CD4-positive, CD25-positive, alpha-beta regulatory T cell (primary cell): ENCODE results near the gene AHI1. TPM values are rescaled to one million over a fixed set of nuclear protein-coding genes. Genes with fewer than 3 reads are reported as not detected.
A peak's percentile ranks its signal among the peaks of the same experiment; 100 is the strongest.

Experiments used
- ATAC-seq, 2 donors: fragments of 150-1000 bp; cut with Tn5 transposase; one replicate each; pipeline ENCODE4 v1.10.0; 2021; ENCODE audit warnings: low read depth in 2 of 2, moderate number of reproducible peaks in 2 of 2, moderate library complexity in 1 of 2
- DNase-seq, 3 donors: peaks; one replicate each; pipeline versions ENCODE4 v3.0.0 to v3.0.0-alpha.2; 2012 to 2022; ENCODE audit warnings: mixed read lengths in 1 of 3
- H3K27ac ChIP-seq: one replicate; pipeline ENCODE4 v1.7.0; 2013; ENCODE audit warnings: mild to moderate bottlenecking, low read length; ENCODE audit not compliant: insufficient read depth, poor library complexity, severe bottlenecking
- H3K27me3 ChIP-seq: one replicate; pipeline ENCODE4 v1.7.0; 2013; ENCODE audit warnings: low read length; ENCODE audit not compliant: control insufficient read depth, insufficient read depth
- H3K36me3 ChIP-seq: one replicate; pipeline ENCODE4 v1.7.0; 2013; ENCODE audit warnings: mild to moderate bottlenecking, low read length, moderate library complexity; ENCODE audit not compliant: control insufficient read depth, insufficient read depth
- H3K4me1 ChIP-seq: 2 replicates; pipeline ENCODE4 v1.7.0; 2013; ENCODE audit warnings: mild to moderate bottlenecking, low read length; ENCODE audit not compliant: insufficient read depth, control insufficient read depth, poor library complexity, severe bottlenecking
- H3K4me3 ChIP-seq: one replicate; pipeline ENCODE4 v1.7.0; 2013; ENCODE audit warnings: low read depth, mild to moderate bottlenecking, low read length, moderate library complexity
- H3K9me3 ChIP-seq, 2 experiments: 1 replicate in 1 of 2; 2 replicates in 1 of 2; pipeline ENCODE4 v1.7.0; 2013; ENCODE audit warnings: low read length in 2 of 2, mild to moderate bottlenecking in 1 of 2, moderate library complexity in 1 of 2; ENCODE audit not compliant: control insufficient read depth in 2 of 2
- H3K27ac Mint-ChIP-seq, 3 donors: one replicate each; pipeline ENCODE4 v1.8.0; 2020 to 2022; ENCODE audit warnings: mild to moderate bottlenecking in 3 of 3, mixed read lengths in 3 of 3, moderate library complexity in 2 of 3
- H3K27me3 Mint-ChIP-seq: one replicate; pipeline ENCODE4 v1.8.0; 2022; ENCODE audit warnings: mild to moderate bottlenecking, mixed read lengths
- H3K36me3 Mint-ChIP-seq: one replicate; pipeline ENCODE4 v1.8.0; 2020; ENCODE audit warnings: mixed read lengths
- H3K4me1 Mint-ChIP-seq, 4 donors: one replicate each; pipeline ENCODE4 v1.8.0; 2020 to 2022; ENCODE audit warnings: mixed read lengths in 4 of 4, mild to moderate bottlenecking in 1 of 4
- H3K4me3 Mint-ChIP-seq, 4 donors: one replicate each; pipeline ENCODE4 v1.8.0; 2020 to 2022; ENCODE audit warnings: mild to moderate bottlenecking in 4 of 4, mixed read lengths in 4 of 4, moderate library complexity in 3 of 4
- H3K9me3 Mint-ChIP-seq, 7 donors: one replicate each; pipeline ENCODE4 v1.8.0; 2020 to 2022; ENCODE audit warnings: mixed read lengths in 7 of 7, mild to moderate bottlenecking in 3 of 7, moderate library complexity in 2 of 7
- polyA plus RNA-seq, 4 donors: library from polyadenylated mRNA; unstranded; fragments of 300-500 nt; fragmentation: Illumina TruSeq; gene quantifications; one replicate each; pipeline ENCODE4 v1.2.3, GENCODE V29; 2021
- total RNA-seq: library from RNA; stranded (reverse); gene quantifications from one replicate; pipeline ENCODE4 v1.2.3, GENCODE V29; 2022

Gene AHI1
- total and polyA plus RNA-seq, 5 donors from 2014 or later: 1.3 to 12.9 (median 2.2) TPM

DNA sequence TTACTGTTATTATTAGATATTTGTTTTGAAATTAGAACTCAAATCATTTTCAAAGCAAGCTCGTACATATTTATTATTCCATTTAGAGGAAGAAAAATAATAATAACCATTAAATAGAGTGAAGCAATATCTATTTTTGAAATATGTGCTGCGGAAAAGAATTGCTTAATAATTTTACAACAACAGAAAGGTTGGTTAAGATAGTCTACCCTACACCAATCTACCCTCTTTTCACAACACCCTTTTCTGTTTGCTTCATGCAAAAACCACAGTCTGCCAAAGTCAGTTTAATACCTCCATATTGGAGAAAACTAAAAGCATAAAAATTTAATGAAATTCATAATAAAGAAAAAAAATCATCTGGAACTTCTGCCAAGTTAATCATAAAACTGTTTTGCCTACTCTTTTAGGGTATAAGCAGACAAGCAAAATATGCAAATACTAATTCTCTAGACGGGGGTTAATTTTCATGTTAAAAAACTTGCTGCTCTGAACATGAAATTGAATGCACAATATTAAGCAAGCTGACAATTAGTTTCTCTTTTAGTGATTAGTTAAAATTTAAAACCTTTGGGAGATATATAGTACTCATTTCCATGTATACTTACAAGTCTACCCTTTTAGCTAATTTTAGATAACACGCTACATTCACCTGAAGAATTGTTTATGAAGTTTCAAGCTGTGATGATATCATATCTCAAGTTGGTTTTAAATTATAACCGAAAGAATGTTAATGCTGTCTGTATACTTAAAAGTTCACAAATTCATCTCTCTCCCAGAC lies 100.2 kb downstream of the AHI1 start:
- no peak for DNase-seq
- Mint-ChIP-seq H3K36me3 (no peaks in the 10 kb centered on the region), H3K27me3 (no peaks in the 10 kb centered on the region), H3K4me1 (no peaks in the 10 kb centered on the region), H3K27ac (no peak overlapping the region), H3K4me3 (no peak overlapping the region), H3K9me3 (no peaks in the 10 kb centered on the region)
- Histone ChIP-seq H3K36me3 (no peaks in the 10 kb centered on the region), H3K27ac (no peak overlapping the region), H3K27me3 (no peaks in the 10 kb centered on the region), H3K4me1 (no peaks in the 10 kb centered on the region), H3K4me3 (no peak overlapping the region), H3K9me3 (no peaks in the 10 kb centered on the region)
- no peak for ATAC-seq

DNA sequence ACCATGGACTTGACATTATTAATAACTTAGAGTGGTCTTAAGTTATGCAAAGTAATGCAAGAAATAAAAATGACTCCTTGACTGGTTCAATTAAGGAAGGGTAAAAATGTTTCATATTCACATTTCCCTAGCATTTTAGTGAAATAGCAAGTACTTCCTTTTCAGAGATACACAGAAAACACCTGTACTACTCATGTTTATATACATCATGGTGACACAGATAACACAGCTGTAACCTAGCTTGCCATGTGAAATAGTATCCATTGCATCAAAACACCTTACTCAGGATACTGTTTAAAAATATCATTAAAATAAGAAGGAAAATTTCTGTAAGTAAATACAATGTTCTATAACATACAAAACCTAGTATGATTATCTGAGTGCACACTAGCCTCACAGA lies 102.4 kb downstream of the AHI1 start:
- H3K27ac ChIP-seq: no peak overlapping the region
- Mint-ChIP-seq H3K36me3 (no peaks in the 10 kb centered on the region), H3K27me3 (no peaks in the 10 kb centered on the region), H3K9me3 (no peaks in the 10 kb centered on the region), H3K4me3 (no peak overlapping the region), H3K27ac (no peak overlapping the region), H3K4me1 (no peaks in the 10 kb centered on the region)
- H3K27me3 ChIP-seq: no peaks in the 10 kb centered on the region
- no peaks in the 10 kb centered on the region for H3K9me3 ChIP-seq
- ATAC-seq (no peak), DNase-seq (no peak)
- no peak overlapping the region for H3K4me3 ChIP-seq
- H3K36me3 ChIP-seq: no peaks in the 10 kb centered on the region
- H3K4me1 ChIP-seq: no peaks in the 10 kb centered on the region

DNA sequence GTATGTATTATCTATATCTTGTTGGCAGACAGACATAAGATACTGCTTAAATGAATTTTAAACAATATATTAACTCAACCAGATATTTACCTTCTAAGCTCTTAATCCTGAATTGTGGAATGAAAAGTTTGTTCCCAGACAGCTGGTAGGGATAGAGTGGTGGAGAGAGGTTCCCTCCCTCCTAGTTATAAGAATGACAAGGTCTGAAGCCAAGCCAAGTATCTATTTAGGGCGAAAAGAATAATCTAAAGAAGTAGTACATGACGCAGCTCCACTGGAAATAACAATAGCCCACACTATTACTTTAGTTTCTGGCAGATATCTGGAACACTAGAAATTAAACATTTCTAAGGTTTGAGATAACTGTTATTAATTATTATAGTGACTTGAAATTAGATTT lies 104.3 kb downstream of the AHI1 start:
- DNase-seq (no peak), ATAC-seq (no peak)
- Mint-ChIP-seq H3K27me3 (no peaks in the 10 kb centered on the region), H3K36me3 (no peaks in the 10 kb centered on the region), H3K4me1 (no peaks in the 10 kb centered on the region), H3K9me3 (no peaks in the 10 kb centered on the region), H3K27ac (no peak overlapping the region), H3K4me3 (no peak overlapping the region)
- Histone ChIP-seq H3K27ac (no peak overlapping the region), H3K4me3 (no peak overlapping the region), H3K9me3 (no peaks in the 10 kb centered on the region), H3K27me3 (no peaks in the 10 kb centered on the region), H3K4me1 (no peaks in the 10 kb centered on the region), H3K36me3 (no peaks in the 10 kb centered on the region)

DNA sequence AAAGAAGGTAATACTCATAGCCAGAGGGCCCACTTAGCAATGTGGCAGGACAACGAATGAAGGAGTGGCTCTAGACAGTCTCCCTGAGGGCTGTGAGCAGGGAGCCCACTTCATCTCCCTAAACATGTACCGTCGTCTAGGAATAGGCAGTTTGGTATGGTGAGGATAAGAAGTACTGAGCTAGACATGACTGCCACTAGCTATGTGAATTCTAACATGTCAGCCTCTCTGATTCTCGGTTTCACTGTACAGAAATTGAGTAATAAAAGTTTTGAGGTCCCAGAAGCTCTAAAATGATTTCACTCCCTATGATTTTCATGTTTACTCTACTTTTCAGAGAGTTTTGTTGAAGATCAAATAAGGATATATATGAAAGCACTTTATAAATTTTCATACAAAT lies 107.1 kb downstream of the AHI1 start:
- H3K9me3 Mint-ChIP-seq: no peaks in the 10 kb centered on the region
- H3K27ac ChIP-seq: no peak overlapping the region
- no peaks in the 10 kb centered on the region for H3K36me3 ChIP-seq
- H3K4me3 ChIP-seq: no peak overlapping the region
- no peaks in the 10 kb centered on the region for H3K27me3 Mint-ChIP-seq
- no peaks in the 10 kb centered on the region for H3K27me3 ChIP-seq
- H3K4me1 Mint-ChIP-seq: no peaks in the 10 kb centered on the region
- no peaks in the 10 kb centered on the region for H3K9me3 ChIP-seq
- no peaks in the 10 kb centered on the region for H3K36me3 Mint-ChIP-seq
- ATAC-seq: no peak
- no peak for DNase-seq
- no peaks in the 10 kb centered on the region for H3K4me1 ChIP-seq
- no peak overlapping the region for H3K4me3 Mint-ChIP-seq
- no peak overlapping the region for H3K27ac Mint-ChIP-seq

DNA sequence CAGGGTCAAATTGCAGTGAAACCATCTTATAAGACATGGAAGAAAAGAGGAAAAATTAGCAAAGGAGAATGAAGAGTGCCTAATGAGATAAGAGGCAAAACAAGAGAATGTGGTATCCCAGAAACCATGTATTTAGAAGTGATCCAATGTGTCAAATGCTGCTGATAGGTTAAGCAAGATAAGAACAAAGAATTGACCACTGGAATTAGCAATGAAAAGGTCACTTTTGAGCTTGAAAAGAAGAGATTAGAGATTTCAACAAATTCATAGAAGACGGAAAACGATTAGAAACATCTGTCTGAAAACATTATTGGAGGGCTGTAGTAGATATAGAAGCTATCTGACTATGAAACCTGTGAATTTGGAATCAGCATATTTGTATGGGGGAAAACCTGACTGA lies 112.2 kb downstream of the AHI1 start:
- ATAC-seq (no peak), DNase-seq (no peak)
- H3K4me3 ChIP-seq: no peak overlapping the region
- Mint-ChIP-seq H3K27ac (no peak overlapping the region), H3K9me3 (no peaks in the 10 kb centered on the region), H3K4me3 (no peak overlapping the region), H3K4me1 (peaks cover 0 to 6% (median 0%) of the 10 kb centered on the region in 4 donors), H3K36me3 (no peaks in the 10 kb centered on the region), H3K27me3 (no peaks in the 10 kb centered on the region)
- no peak overlapping the region for H3K27ac ChIP-seq
- H3K27me3 ChIP-seq: no peaks in the 10 kb centered on the region
- H3K9me3 ChIP-seq: no peaks in the 10 kb centered on the region
- no peaks in the 10 kb centered on the region for H3K4me1 ChIP-seq
- H3K36me3 ChIP-seq: no peaks in the 10 kb centered on the region

DNA sequence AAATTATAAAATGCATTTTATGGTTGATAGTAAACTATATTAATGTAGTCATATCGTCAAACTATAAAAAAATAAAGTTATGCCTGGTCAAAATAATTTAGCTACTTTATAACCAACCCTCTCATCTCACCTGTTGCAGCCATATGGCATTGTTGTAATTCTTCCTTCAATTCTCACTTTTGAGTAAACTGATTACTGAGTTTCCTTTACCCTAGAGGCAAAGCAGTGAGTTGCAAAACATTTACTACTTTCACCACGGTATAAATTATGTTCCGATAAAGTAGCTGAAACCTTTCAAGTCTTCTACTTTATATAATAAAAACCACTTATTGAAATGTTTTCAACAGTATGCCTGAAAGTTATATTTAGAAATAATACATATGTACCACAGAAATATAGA lies 113.8 kb downstream of the AHI1 start:
- Mint-ChIP-seq H3K27ac (no peak overlapping the region), H3K9me3 (no peaks in the 10 kb centered on the region), H3K36me3 (no peaks in the 10 kb centered on the region), H3K27me3 (no peaks in the 10 kb centered on the region), H3K4me3 (no peak overlapping the region), H3K4me1 (peaks cover 0 to 6% (median 0%) of the 10 kb centered on the region in 4 donors)
- Histone ChIP-seq H3K36me3 (no peaks in the 10 kb centered on the region), H3K27me3 (no peaks in the 10 kb centered on the region), H3K4me3 (no peak overlapping the region), H3K27ac (no peak overlapping the region), H3K9me3 (no peaks in the 10 kb centered on the region), H3K4me1 (no peaks in the 10 kb centered on the region)
- DNase-seq: no peak
- no peak for ATAC-seq

DNA sequence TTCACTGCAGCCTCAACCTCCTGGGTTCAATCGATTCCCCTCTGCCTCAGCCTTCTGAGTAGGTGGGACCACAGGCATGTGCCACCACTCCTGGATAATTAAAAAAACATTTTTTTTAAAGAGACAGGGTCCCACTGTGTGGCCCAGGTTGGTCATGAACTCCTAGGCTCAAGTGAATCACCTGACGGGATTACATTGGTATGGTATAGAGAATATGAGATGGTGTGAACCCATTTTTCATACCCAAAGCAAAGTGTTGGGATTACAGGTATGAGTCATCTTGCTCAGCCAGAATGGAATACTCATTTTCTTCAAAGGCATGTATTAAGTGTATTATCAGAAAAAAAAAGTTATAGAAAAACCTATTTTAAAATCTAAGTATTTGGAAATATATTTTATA lies 114.2 kb downstream of the AHI1 start:
- H3K27me3 ChIP-seq: no peaks in the 10 kb centered on the region
- no peaks in the 10 kb centered on the region for H3K4me1 ChIP-seq
- no peaks in the 10 kb centered on the region for H3K9me3 ChIP-seq
- DNase-seq (no peak), ATAC-seq (no peak)
- Mint-ChIP-seq H3K4me3 (no peak overlapping the region), H3K27me3 (no peaks in the 10 kb centered on the region), H3K4me1 (peaks cover 0 to 6% (median 0%) of the 10 kb centered on the region in 4 donors), H3K36me3 (no peaks in the 10 kb centered on the region), H3K9me3 (no peaks in the 10 kb centered on the region), H3K27ac (no peak overlapping the region)
- H3K4me3 ChIP-seq: no peak overlapping the region
- no peaks in the 10 kb centered on the region for H3K36me3 ChIP-seq
- H3K27ac ChIP-seq: no peak overlapping the region

DNA sequence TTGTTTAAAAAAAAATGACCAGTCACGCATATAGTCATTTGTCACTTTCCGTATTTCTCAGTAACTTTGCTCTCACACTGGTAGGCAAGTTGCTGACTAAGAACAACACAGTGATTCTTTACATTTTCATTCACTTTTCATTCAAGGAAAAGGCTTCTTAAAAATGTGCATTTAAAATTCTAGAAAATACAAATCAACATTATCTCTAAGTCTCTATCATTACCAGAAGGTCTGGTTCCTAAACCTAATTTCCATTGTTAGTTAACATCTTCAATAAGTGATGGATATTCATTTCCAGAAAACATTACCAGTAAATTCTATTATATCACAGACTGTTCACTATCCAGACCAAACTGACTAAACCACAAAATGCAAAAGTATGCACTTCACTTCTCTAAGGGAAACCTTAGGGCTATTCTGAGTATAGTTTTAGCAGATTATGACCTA lies 115.3 kb downstream of the AHI1 start:
- Mint-ChIP-seq H3K36me3 (no peaks in the 10 kb centered on the region), H3K9me3 (no peaks in the 10 kb centered on the region), H3K27ac (no peak overlapping the region), H3K4me3 (no peak overlapping the region), H3K27me3 (no peaks in the 10 kb centered on the region), H3K4me1 (peaks cover 0 to 6% (median 0%) of the 10 kb centered on the region in 4 donors)
- H3K4me1 ChIP-seq: no peaks in the 10 kb centered on the region
- no peaks in the 10 kb centered on the region for H3K36me3 ChIP-seq
- no peak overlapping the region for H3K4me3 ChIP-seq
- DNase-seq: peak in 1 of 3 donors; percentile 32
- H3K27me3 ChIP-seq: no peaks in the 10 kb centered on the region
- ATAC-seq: no peak
- no peaks in the 10 kb centered on the region for H3K9me3 ChIP-seq
- no peak overlapping the region for H3K27ac ChIP-seq
